BLaER1 treated with 17β-estradiol and CSF1 and Interleukin-3, amounts not matched to agents 10 nM and 100 nM (cell line): ENCODE measurements around the gene OSBPL5.

ENCODE experiments used
- H3K27ac ChIP-seq, 11 experiments: shearing (Covaris generic); formaldehyde crosslinking; 2 replicates each; pipeline ENCODE4 v1.8.1; 2022
- H3K27me3 ChIP-seq, 11 experiments: shearing (Covaris generic); formaldehyde crosslinking; 2 replicates each; pipeline ENCODE4 v1.8.1; 2022
- H3K36me3 ChIP-seq, 11 experiments: shearing (Covaris generic); formaldehyde crosslinking; 2 replicates each; pipeline ENCODE4 v1.8.1; 2022
- H3K4me1 ChIP-seq, 10 experiments: shearing (Covaris generic); formaldehyde crosslinking; 2 replicates each; pipeline ENCODE4 v1.8.1; 2022
- H3K4me2 ChIP-seq, 11 experiments: shearing (Covaris generic); formaldehyde crosslinking; 2 replicates each; pipeline ENCODE4 v1.8.1; 2022
- H3K4me3 ChIP-seq, 10 experiments: shearing (Covaris generic); formaldehyde crosslinking; 2 replicates each; pipeline ENCODE4 v1.8.1; 2022
- H3K9ac ChIP-seq, 11 experiments: shearing (Covaris generic); formaldehyde crosslinking; 2 replicates each; pipeline ENCODE4 v1.8.1; 2022
- H3K9me3 ChIP-seq, 11 experiments: shearing (Covaris generic); formaldehyde crosslinking; replicated peaks in 1 of 11; 2 replicates each; pipeline ENCODE4 v1.8.1; 2022
- H4K20me1 ChIP-seq, 11 experiments: shearing (Covaris generic); formaldehyde crosslinking; 2 replicates each; pipeline ENCODE4 v1.8.1; 2022
- Cebpa-rat ChIP-seq, 11 experiments: shearing (Covaris generic); IDR thresholded peaks; 2 replicates each; pipeline ENCODE4 v1.8.1; 2022

The OSBPL5 gene

DNA sequence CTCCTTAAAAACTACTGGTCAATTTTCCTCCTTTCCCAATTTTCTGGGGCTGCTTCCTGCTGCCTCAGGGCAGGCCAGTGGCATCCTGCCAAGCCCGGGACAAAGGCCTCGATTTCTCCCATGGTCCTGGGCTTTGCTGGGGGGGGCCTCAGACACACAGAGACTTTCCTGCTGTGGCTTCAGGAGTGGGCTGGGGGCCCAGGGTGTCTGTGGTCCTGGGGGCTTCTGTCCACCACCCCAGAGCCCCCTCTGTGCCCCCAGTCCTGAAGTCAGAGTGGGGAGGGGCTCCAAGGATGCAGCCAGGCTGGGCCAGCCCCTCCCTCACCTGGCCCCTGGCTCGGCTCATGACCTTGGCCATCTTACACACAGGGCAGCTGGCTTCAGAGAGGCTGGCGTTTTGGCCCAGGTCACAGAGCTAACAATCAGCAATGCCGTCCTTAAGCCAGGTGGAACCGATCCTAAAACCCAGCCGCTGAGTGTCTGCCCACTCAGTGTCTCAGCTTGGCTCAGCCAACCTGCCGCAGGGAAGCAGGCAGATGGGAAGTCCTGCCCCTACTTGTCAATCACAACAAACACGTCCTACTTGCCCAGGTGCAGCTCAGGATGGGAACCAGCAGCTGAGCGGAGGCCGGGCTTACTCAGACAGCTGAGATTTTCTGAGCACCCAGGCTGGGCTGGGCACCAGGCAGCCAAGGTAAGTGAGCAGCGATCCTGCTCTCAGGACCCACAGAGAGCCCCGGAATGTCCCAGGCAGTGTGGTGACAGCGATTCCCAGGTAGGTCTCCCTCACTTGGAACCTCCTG, 34.6 kb downstream of the OSBPL5 start:
- peaks cover 0 to 31% (median 8%) of the 10 kb centered on the region in 11 experiments; a peak in 8 of 22 replicates for H3K36me3 ChIP-seq
- H3K9me3 ChIP-seq: no peaks in the 10 kb centered on the region
- H4K20me1 ChIP-seq: peaks cover 0 to 68% (median 23%) of the 10 kb centered on the region in 11 experiments; a peak in 14 of 22 replicates
- no peak overlapping the region; a peak in 2 of 22 replicates for H3K4me2 ChIP-seq
- H3K27ac ChIP-seq: peak overlapping the region in 2 of 11 experiments; percentile 3 to 4; a peak in 1 of 22 replicates
- H3K27me3 ChIP-seq: no peaks in the 10 kb centered on the region
- TF ChIP-seq Cebpa-rat (IDR thresholded peaks at IDR 0.05): no peak
- H3K4me3 ChIP-seq: no peak overlapping the region
- H3K4me1 ChIP-seq: peaks cover 21 to 71% (median 44%) of the 10 kb centered on the region in 10 experiments
- no peak overlapping the region for H3K9ac ChIP-seq

DNA sequence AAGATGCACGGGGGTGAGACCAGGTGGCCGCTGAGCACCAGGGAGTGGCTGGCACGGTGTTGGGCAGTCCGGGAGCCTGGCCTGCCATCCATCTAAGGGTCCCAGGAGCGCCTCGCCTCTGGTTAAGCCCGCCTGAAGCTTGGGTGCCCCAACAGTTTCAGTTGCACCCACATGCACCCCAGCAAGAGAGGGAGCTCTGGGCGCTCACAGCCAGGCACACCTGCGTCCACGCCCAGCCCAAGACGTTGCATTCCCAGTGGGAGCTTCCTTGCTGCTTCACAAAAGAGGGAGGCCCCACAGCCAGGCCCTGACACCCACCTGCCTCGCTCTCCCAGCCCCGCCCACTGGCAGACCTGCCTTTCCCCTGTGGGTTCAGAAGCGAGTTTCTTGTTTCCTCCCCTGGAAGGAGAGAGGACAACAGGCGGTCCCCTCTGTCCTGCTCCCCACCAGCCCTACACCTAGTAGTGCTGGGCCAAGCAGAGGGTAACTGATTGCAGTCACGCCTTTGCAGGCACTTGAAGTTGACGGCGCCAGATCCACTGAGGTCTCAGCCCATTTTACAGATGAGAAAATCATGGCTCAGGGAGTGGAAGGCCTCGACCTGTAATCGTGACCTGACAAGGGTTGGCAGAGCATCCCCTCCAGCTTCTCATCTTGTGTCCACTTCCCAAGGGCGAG, 35.4 kb downstream of the OSBPL5 start:
- Histone ChIP-seq H4K20me1 (peaks cover 0 to 65% (median 16%) of the 10 kb centered on the region in 11 experiments; a peak in 13 of 22 replicates), H3K36me3 (peaks cover 0 to 37% (median 8%) of the 10 kb centered on the region in 11 experiments; a peak in 8 of 22 replicates), H3K27ac (peak overlapping the region in 1 of 11 experiments; percentile 4; a peak in 1 of 22 replicates), H3K4me1 (peaks cover 17 to 71% (median 43%) of the 10 kb centered on the region in 10 experiments), H3K9me3 (no peaks in the 10 kb centered on the region), H3K27me3 (no peaks in the 10 kb centered on the region), H3K4me2 (no peak overlapping the region), H3K4me3 (no peak overlapping the region), H3K9ac (no peak overlapping the region)
- TF ChIP-seq Cebpa-rat (IDR thresholded peaks at IDR 0.05): no peak

- TF ChIP-seq Cebpa-rat (IDR thresholded peaks at IDR 0.05): no peak
- Histone ChIP-seq H3K36me3 (peaks cover 0 to 40% (median 9%) of the 10 kb centered on the region in 11 experiments; a peak in 9 of 22 replicates), H3K4me2 (no peak overlapping the region)
Measured at GRCh38 chr11:3129181-3129590, 35.9 kb downstream of the OSBPL5 start.

DNA sequence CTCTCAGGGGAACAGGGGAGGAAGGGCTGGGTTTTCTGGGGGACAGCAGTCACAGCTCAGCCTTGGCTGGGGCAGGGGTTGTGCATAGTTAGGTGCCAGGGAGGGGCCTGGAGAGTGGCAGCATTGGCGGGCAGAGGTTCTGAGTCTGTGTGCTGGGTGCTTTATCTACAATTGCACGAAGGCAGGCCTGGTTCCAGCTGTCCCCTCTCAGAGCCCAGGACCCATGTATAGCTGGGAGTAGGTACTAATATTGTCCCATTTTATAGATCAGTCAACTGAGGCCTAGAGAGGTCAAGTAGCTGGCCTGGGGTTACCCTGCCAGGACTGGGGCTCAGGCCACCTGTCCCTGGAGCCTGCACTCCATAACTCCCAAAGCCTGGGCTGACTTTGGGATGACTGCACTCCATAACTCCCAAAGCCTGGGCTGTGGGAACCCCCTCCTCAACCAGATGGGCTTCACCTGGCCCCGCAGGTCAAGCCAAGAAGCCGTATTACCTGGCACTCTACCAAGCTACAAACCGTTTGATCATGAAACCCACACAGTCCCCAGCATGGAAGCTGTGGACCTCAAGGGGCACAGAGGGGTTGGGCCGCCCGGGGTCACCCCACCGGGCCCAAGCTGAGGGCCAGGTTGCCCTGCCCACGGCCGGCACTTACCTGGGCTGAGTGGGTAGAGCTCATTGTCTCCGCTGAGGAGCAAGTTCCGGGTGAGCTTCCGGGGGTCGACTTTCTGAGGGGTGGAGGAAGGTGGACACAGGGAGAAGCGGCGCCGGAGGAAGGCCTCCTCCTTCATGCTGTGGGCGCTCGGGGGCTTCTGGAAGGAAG, 36.5 kb downstream of the OSBPL5 start:
- no peak overlapping the region for H3K4me3 ChIP-seq
- H3K27me3 ChIP-seq: no peaks in the 10 kb centered on the region
- H3K4me2 ChIP-seq: no peak overlapping the region
- no peaks in the 10 kb centered on the region for H3K9me3 ChIP-seq
- H4K20me1 ChIP-seq: peaks cover 0 to 65% (median 14%) of the 10 kb centered on the region in 11 experiments; a peak in 13 of 22 replicates
- no peak for TF ChIP-seq Cebpa-rat (IDR thresholded peaks at IDR 0.05)
- peaks cover 15 to 71% (median 43%) of the 10 kb centered on the region in 10 experiments for H3K4me1 ChIP-seq
- no peak overlapping the region for H3K9ac ChIP-seq
- H3K36me3 ChIP-seq: peaks cover under 1 to 46% (median 9%) of the 10 kb centered on the region in 11 experiments; a peak in 12 of 22 replicates
- peak overlapping the region in 1 of 11 experiments; percentile 9; a peak in 1 of 22 replicates for H3K27ac ChIP-seq

More at GRCh38 chr11:3129181-3129590, 35.9 kb downstream of the OSBPL5 start:
- Histone ChIP-seq H3K4me3 (no peak overlapping the region), H3K4me1 (peaks cover 17 to 71% (median 43%) of the 10 kb centered on the region in 10 experiments), H4K20me1 (peaks cover 0 to 69% (median 16%) of the 10 kb centered on the region in 11 experiments; a peak in 13 of 22 replicates), H3K9ac (no peak overlapping the region), H3K27me3 (no peaks in the 10 kb centered on the region), H3K9me3 (no peaks in the 10 kb centered on the region), H3K27ac (peak overlapping the region in 1 of 11 experiments; percentile 9; a peak in 1 of 22 replicates)

DNA sequence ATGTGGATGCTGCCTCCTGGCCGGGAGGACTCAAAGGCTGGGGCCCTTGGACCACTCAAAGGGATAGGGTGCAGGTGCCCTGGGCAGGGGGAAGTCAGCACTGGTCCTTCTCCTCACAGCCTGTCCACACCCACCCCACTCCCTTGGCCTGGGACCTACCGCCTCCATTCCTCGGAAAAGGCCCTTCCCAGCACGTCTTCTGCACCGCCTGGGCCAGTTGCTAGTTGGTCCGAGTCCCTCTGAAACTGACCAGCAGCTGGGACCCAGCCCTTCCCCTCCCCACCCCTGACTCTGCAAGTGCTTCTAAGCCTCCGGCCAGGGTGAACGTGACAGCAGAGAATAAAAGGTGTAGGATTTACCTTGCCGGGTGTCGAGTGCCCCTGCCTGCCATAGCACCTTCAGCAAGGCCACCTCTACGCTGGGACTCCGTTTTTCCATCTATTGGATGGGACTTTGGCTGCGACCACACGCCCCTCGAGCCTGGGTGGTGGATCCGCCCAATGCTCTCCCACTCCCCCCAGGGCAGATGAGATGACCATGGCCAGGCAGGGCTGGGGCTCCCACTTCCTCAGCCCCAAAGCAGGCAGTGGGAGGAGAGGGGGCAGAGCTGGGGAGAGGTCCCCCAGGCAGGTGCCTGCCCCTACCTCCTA, 37.3 kb downstream of the OSBPL5 start:
- H3K9me3 ChIP-seq: no peaks in the 10 kb centered on the region
- no peak overlapping the region for H3K27ac ChIP-seq
- peak overlapping the region in 5 of 11 experiments; percentile 56 to 92 (median 76); a peak in 9 of 22 replicates for H3K4me2 ChIP-seq
- H3K4me3 ChIP-seq: no peak overlapping the region
- peaks cover 5 to 52% (median 14%) of the 10 kb centered on the region in 11 experiments; a peak in 14 of 22 replicates for H3K36me3 ChIP-seq
- peaks cover 0 to 58% (median 8%) of the 10 kb centered on the region in 11 experiments; a peak in 13 of 22 replicates for H4K20me1 ChIP-seq
- no peak for TF ChIP-seq Cebpa-rat (IDR thresholded peaks at IDR 0.05)
- peaks cover 13 to 74% (median 43%) of the 10 kb centered on the region in 10 experiments for H3K4me1 ChIP-seq
- H3K27me3 ChIP-seq: no peaks in the 10 kb centered on the region
- H3K9ac ChIP-seq: 0 out of 22 replicates have a peak overlapping the region, but pooled peaks of 1 of the 11 experiments have one; percentile 7

GRCh38 chr11:3126901-3127691, 38.0 kb downstream of the OSBPL5 start:
- H3K4me3 ChIP-seq: no peak overlapping the region
- TF ChIP-seq Cebpa-rat (IDR thresholded peaks at IDR 0.05): no peak
- peaks cover 13 to 80% (median 47%) of the 10 kb centered on the region in 10 experiments for H3K4me1 ChIP-seq
- peak overlapping the region in 7 of 11 experiments; percentile 5 to 92 (median 61); a peak in 11 of 22 replicates for H3K4me2 ChIP-seq
- H3K27ac ChIP-seq: peak overlapping the region in 7 of 11 experiments; percentile 4 to 39 (median 29); a peak in 7 of 22 replicates
- H3K9me3 ChIP-seq: no peaks in the 10 kb centered on the region
- peaks cover 7 to 59% (median 21%) of the 10 kb centered on the region in 11 experiments; a peak in 18 of 22 replicates for H3K36me3 ChIP-seq
- H3K27me3 ChIP-seq: no peaks in the 10 kb centered on the region
- H3K9ac ChIP-seq: peak overlapping the region in 5 of 11 experiments; percentile 7 to 36 (median 25); a peak in 7 of 22 replicates
- H4K20me1 ChIP-seq: peaks cover 0 to 56% (median 8%) of the 10 kb centered on the region in 11 experiments; a peak in 12 of 22 replicates
